ENCODE data around the gene NMNAT2. TPM values are rescaled to one million over a fixed set of nuclear protein-coding genes. Genes with fewer than 3 reads are reported as not detected.

Gene NMNAT2
- total RNA-seq, 1 donor from 2014 or later = 0.05 TPM

DNA sequence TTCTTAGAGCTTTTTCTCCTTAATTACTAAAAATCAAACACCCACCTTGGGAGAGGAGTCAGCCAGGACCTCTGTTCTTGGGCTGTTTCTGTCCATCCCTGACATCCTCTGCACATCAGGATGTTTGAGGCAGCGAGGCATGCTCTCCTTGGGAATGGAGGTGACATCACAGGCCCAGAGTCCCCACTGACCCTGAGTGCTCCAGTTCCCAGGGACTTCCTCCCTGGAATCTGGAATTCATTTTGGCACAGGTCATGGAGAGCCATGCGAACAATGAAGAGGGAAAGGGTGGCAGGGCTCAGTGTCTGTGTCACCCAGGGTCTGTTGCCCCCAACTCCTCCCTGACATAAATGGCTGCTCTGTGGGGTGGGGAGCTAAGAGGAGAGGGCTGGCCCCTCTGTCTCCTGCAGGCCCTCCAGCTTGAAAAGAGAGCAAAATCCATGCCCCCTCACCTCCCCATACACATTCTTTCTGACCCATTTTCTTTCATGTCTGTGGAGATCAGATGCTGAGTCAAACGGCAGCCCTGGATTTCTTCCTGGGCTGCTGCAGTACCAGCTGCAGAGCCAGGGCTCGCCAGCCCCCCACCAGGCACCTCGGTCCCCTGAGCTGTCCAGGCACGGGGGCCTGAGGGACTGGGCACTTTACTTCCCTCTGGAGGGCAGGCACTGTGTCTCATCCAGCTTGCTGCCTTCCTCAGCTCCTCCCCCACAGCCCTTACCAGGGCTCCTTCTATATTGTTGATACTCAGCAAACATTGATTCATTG, 102.0 kb downstream of the NMNAT2 start:
- intact Hi-C loops (cut with micrococcal nuclease) = no loop called here

DNA sequence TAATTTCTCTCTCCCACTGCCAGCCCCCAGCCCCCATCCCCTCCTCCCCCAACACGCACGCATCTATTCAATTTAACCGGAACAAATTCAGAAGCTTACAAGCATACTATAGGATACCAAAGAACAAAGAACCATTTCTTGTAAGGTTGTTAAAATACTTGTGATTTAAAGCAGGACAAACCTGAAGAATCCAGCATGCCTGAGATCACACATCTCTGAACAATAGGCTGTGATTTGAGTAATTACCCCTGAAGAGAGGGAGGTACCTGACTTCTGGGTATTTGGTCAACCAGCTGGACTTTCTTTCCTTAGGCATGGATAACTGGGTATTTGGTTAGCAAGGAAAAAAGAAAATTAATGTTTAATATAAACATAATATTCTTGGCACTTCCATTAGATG, 105.1 kb downstream of the NMNAT2 start:
- intact Hi-C loops (cut with micrococcal nuclease) = no loop called here

DNA sequence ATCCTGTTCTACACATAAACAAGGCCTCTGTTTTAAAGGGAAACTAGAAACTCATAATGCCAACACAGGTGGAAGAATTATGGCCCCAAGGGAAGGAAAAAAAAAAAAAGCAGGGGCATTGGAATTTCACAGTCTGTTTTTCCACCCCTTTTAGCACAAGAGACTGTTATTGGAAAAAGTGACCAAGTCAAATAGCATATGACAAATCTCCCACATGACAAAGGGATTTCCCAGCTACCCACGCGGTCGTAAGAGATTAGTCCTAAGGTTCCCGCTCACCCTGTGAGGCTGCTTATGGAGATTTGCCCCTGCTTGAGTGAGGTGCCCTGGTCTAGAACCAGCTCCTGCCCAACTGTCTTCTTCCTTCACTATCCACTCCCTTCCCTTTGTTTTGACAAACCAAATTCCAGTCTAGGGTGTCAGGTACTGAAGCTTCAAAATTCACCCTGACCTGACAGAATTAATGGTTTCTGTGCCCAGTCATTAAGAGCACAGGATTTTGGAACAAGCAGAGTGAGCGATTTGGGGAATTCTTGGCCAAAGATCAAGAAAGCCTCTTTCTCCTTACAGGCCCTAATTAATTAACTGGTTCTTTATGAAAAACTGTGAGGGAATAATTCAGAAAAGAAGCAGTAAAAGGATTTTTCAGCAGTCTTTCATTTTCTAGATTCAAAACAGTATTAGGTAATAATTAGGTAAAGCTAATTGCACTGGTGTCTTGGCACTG, 107.3 kb downstream of the NMNAT2 start:
- intact Hi-C loops (cut with micrococcal nuclease) = no loop called here

DNA sequence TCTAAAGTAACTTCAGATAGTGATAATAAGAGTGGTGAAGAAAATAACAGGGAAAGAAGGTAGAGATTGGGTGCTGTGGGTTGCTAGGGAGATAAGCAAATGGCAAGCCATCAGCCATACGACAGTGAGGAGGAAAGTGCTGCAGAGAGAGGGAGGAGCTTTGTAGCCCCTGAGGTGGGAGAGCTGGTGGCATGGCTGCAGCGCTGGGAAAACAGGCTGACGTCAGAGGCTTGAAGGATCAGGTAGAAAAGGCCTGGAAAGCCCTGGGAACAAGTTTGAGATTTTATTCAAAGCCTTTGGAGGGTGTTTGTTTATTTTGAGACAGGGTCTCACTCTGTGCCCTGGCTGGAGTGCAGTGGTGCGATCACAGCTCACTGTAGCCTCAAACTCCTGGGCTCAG, 109.5 kb downstream of the NMNAT2 start:
- intact Hi-C loops (cut with micrococcal nuclease) = no loop called here

DNA sequence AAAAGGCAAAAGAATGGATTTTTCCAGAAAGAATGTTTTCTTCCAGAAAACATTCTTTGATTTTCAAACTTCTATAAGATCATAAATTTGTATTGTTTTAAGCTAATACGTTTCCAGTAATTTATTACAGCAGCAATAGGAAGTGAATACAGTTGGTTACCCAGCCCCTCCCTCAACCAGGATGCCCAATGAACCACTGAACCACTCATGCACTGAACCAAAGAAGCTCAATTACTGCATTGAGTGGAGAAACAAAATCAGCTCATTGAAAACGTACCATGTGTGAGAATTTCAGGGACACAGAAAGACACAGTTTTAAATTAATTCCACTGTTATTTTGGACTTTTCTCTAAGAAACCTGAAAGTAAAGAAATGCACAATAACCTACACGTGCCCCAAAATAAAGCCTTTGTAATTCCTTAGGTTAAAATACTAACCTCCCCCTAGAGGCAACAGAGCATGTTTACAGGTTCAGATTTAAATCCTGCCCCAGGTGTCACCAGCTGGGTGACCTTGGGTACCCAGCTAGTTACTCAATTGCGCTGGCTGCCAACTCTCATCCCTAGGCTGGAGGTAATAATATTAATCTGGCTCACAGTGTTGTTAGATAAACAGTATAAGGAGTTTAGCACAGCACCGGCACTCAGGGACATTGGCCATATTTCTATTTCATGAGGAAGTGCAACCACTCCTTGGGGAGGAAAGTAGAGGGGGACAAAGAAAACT, 111.7 kb downstream of the NMNAT2 start:
- intact Hi-C loops (cut with micrococcal nuclease) = no loop called here

DNA sequence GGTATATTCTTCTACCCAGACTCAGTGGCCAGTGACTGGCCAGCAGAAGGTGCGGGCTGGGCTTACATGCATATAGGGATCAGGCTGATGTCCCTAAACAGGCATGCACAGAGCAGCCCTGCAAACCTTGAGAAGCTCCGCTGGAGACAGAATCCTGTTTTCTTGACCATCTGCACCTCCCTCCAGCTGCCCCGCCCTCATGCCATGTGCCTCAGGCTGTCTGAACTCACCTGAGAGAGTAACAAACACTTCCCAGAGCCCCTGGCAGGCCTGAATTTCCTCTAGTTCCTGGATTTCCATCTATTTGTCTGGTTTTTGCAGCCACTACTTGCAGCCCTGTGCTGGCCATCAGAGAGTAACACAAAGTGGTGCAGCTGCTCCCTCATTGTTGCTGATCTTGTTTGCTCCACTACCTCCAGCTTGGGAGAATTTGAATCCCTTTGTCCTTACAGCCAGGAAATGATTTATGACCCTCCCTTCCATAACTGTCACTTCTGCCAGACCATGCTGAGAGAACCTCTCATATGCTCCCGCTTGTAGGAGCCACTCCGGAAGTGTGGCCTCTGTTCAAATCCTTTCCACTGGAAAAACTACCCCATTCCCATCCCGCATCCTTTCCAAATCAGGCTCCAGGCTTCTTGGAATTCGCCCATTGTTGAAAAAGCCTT, 113.6 kb downstream of the NMNAT2 start:
- intact Hi-C loops (cut with micrococcal nuclease) = no loop called here

DNA sequence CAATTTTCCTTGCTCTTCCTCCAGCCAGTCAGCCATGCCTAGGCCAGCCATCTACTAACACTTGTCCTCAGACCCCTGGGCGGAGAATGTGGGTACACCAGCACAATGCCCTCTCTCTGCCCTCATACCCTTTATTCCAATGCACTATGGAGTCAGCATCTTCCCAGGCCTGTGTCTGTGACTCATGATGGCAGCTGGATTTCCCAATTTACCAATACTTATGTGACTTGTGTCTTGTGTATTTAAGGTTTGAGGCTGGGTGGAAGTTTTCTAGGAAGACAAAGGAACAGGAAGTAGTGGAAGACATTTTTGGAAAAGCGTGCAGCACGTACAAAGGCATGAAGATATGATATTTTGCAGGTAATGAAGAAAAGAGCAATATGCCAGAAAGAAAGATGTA, 114.3 kb downstream of the NMNAT2 start:
- intact Hi-C loops (cut with micrococcal nuclease) = no loop called here

DNA sequence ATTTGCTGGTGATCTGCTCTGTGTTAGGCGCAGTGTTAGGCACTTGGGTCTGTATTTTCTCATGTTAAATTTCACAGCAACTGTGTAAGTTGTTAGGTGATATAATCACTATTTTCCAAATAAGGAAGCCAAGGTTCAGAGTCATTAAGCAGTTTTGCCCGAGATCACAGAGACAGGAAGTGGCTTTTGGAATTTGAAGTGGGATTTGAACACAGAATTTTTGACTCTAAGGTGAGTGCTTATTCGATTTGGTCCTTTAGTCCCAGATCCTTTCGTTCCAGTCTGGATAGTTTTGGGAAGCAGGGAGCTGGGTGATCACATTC, 114.9 kb downstream of the NMNAT2 start:
- intact Hi-C loops (cut with micrococcal nuclease) = no loop called here

DNA sequence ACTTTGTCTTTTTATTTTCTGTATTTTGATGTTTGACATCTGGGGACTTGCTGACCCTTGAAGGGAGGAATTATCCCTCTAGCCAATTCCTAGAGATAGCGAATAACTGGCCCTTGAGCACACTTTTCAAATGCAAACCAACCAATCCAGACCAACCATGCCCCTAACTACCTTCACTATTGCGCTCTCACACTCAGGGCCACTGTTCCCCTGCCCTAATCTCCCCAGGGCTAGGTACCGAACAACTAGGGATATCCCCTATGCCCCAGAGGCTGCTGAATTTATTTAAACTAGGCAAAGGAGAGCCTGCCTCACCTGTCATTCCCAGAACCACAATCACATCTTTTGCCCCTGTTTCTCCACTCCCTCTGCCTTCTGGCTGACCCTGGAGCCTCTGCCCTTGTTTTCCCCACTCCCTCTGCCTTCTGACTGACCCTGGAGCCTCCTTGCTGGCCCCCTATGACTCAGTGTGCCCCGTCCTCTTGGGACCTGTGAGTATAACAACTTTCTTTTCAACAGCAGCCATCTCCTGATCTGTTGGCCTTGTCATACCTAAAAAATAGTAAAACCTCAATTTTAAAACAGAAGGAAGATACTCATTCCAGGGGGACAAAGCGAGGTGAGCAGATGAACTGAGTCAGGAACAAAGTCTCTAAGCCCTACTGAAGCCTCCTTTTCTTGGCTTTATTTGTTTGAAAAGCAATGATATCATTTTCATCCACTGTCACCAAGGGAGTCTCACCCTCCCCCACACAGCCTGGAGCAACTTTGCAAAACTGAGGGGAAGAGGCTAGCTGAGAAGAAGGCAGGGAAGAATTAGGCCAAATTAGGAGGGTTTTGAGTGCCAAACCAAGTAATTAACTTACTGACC, 115.5 kb downstream of the NMNAT2 start:
- intact Hi-C loops (cut with micrococcal nuclease) = no loop called here

DNA sequence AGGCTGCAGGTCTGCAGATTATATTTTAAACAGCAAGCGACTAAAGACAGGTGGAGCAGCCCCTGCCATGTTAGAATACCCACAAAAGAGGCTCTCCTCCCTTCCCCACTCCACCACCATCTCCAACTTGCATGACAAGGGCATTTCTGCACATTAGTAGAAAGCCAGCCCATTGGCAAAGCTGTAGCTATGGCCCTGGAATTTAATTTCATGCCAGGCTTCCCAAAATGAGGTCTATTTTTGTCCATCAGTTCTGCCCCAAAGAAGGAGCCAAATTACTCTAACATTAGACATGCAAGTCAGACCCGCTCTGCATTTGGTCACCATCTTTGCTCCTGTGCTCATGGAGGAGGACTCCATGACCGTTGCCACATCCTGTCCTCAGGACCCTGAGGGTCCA, 116.9 kb downstream of the NMNAT2 start:
- intact Hi-C loops (cut with micrococcal nuclease) = no loop called here

DNA sequence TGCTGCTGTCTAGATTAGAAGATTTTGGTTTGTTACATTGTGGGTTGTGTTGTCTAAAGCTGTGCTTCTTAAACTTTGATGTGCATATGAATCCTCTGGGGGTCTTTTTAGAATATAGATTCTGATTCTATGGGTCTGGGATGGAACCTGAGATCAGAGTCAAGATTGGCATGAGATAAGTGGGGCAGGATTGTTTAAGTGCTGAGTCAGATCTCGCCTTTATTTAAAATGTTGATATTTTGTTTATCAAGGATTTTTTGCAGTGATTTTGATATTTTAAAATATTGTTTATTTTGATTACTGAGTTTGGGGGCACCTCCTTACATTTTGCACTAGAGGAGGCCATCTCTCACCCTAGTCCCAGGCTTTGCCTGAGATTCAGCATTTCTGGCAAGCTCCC, 117.4 kb downstream of the NMNAT2 start:
- intact Hi-C loops (cut with micrococcal nuclease) = no loop called here

DNA sequence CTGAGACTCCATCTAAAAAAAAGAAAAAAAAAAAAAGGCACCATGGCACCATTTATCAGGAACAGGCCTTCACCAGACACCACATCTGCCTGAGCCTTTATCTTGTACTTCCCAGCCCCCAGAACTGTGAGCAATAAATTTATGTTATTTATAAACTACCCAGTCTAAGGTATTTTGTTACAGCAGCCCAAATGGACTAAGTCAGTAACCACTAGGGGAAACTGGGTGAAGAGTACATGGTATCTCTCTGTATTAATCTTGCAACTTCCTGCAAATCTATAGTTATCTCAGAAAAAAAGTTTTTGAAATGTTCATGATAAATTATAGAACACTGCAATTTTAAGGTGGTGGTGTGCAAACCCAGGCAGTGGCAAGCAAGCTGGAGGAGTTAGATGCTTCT, 117.8 kb downstream of the NMNAT2 start:
- intact Hi-C loops (cut with micrococcal nuclease) = no loop called here

DNA sequence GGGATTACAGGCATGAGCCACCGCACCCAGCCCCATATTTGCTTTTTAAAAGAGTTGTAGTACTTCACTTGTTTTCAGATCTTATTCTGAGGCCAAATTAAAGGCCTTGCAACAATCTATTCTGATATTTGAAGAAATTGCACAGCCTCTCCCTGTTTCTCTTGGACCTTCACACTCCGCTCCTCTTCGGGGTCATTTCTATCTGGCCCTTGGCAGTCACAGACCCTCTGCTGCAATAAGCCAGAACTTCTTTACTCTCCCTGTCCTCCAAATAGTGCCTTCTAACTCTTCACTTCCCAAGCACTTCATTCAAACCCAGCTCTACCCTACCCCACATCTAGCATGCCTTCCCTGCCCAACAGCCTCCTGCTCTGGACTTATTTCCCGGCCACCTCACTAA, 121.4 kb downstream of the NMNAT2 start:
- intact Hi-C loops (cut with micrococcal nuclease) = no loop called here

DNA sequence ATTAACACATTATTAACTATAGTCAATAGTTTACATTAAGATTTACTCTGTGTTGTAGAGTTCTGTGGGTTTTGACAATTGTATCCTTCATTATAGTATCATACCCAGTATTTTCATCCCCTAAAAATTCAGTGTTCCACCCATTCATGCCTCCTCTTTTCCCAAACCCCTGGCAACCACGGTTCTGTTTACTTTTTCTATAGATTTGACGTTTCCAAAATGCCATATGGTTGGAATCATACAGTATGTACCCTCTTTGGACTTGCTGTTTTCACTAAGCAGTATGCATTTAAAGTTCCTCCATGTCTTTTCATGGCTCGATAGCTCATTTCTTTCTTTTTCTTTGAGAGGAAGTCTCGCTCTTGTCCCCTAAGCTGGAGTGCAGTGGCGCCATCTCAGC, 122.7 kb downstream of the NMNAT2 start:
- intact Hi-C loops (cut with micrococcal nuclease) = no loop called here

DNA sequence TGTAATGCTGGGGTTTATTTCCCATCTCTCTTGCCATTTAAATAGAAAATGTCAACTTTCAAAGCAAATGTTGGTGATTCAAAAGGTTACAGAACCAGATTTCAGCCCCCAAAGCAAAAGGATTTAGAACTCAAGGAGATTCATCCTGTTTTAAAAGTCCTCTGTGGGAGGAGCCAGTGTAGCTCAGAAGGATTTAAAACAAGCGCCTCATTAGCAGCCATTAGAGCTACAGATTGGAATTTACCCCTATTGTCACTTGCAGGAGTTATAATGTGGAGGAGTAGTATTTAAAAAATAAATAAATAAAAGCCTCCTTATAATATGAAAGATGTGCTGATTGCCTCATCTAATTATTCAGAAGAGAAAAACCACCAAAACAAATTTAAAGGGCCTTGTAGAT, 124.3 kb downstream of the NMNAT2 start:
- intact Hi-C loops (cut with micrococcal nuclease) = no loop called here

DNA sequence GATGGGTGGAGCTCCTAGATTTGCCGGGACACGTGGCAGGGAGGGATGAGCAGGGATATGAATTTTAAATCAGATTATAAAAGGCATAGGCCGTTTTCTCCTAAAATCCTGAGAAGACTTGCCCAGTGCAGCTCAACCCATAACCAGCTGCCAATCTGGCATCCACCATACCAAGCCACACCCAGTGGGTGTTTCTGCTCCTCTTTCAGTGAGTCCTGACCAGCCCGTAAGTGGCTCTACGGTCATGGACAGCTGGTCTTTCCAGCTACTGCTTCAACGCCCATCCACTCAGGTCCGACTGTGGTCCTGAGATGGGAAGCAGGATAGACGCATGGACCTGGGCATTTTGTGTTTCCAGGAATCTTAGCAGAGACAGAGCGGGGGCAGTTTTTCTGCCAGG, 124.9 kb downstream of the NMNAT2 start:
- intact Hi-C loops (cut with micrococcal nuclease) = no loop called here

DNA sequence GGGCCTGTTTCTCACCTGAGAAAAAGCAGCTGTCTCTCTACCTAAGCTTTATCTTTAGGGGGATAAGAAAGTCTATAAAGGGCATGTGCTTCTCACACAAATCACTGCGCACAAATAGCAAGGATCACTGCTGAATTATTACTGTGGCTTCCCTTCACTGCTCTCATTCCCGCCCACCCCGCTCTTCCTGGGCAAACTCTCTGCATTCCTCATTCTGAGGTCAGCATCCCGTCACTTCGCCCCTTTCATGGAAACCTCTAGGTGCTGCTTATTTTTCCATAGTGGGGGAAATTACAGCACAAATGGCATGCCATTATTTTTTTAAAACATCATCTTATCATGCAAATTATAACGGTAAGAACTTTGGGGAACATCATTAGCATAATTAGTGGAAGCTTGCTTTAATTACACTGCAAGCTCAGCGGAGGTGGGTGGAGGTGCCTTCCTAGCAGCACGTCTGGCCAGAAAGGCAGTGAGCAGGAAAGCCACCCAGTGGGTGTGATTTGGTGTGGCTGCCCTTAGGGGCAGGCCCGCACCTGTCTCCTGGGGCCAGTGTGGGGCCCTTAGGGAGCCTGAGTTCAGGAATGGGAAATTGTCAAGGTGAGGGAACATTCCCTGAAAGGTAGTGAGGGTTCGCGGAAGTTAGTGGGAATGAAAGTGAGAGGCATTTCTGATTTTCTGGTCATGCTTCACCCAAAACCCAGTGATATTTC, 126.2 kb downstream of the NMNAT2 start:
- intact Hi-C loops (cut with micrococcal nuclease) = no loop called here

DNA sequence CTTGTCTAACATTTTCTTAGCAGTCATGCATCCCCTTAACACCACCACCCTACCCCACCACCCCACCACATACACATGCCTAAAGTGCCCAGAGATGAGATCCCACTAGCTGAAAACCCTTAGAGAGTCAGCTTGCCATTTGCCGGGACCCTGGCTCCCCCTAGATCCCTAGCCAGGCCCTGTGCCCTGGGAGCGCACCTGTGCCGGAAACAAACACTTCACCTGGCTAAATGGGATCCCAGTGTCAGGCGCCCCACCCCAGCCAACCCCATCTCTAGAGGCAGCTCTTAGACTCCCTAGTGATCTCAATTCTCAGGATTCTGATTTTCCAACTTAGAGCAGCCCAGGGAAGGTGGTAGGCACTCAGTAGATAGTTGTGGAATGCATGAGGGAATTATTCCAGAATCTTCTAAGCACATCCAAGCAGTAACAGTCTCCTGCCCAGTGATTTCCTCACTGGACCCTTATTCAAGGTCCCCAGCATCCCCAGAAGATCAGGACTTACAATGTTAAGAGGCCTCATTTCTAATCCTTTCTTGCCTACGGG, 126.9 kb downstream of the NMNAT2 start:
- intact Hi-C loops (cut with micrococcal nuclease) = no loop called here

DNA sequence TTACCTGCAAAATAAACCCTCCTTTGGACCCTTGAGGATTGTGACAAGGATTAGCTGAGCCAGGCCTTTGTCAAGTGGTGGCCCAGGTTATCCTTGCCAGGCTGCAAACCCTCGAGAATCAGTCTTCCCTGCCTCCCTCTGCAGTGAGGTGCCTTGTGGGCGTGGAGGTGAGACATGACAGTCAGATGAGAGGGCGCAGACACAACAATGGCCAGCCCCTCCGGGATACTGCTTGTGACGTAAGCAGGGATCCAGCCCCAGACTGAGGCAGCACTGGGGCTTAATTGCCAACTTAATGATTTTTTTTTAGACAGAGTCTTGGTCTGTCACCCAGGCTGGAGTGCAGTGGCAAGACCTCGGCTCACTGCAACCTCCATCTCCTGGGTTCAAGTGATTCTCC, 127.6 kb downstream of the NMNAT2 start:
- intact Hi-C loops (cut with micrococcal nuclease) = no loop called here

DNA sequence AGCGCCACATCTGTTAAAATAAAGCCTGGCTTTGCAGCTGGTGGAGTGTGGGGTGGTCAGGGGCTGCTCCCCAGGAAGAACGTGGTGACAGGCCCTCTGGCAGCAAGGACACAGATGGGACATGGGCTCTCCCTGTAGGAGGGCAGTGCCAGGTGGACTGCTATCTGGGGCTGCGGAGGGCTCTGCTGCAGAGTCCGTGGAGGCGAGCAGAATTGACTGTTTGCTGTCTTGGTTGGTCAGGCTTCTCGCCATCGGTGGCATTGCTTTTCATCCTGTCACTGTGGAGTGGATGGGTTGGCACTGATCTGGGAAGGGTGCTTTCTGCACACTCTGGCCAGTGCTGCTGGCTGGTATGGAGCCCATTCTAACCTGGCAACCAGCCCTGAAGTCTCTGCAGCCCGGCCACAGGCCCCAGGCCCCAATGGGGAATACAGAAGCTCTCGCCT, 129.1 kb downstream of the NMNAT2 start:
- intact Hi-C loops (cut with micrococcal nuclease) = no loop called here

All from T-helper 1 cell treated with Interleukin-12 subunit alpha and Interleukin-12 subunit beta and Interleukin-4 antibody, amounts not matched to agents 30 ng/mL and 1 ng/mL, for 36 hours (primary cell).